A549 treated with DMSO at 1 μM for 4 hours (cell line): ENCODE measurements around the gene LDLRAP1. TPM values are rescaled to one million over a fixed set of nuclear protein-coding genes. Genes with fewer than 3 reads are reported as not detected.

Experiments
- total RNA-seq: library from RNA; stranded (reverse); fragments of 200-300 nt; extraction: Qiagen RNA extraction; gene quantifications from 5 replicates; pipeline ENCODE4 v1.2.3, GENCODE V29; 2022; ENCODE audit warnings: low read depth

LDLRAP1 gene
- 6.9 to 12.8 TPM (median 9.6 TPM) in 5 replicates for total RNA-seq

GRCh38 chr1:25543425-25544242, at the start of gene LDLRAP1:
Gene LDLRAP1 (plus strand): TSS chr1:25543606. CDS start chr1:25543699, 93 bp downstream.

GRCh38 chr1:25616095-25616986, 72.9 kb downstream of the LDLRAP1 start, which contains the start of gene MAN1C1:
Gene MAN1C1 (plus strand): TSS chr1:25616791. CDS start chr1:25617798, 1,007 bp downstream.

Other genes with a start within 250 kb of the LDLRAP1 start
- gene TMEM50A, start 205.3 kb upstream of the LDLRAP1 start, total RNA-seq: 70.9 to 85.9 TPM (median 75.2 TPM) in 5 replicates
- 0.09 to 0.19 TPM (median 0.13 TPM) in 3 of 5 replicates, not detected in the others for gene RHCE, start 122.8 kb upstream of the LDLRAP1 start, total RNA-seq
- gene MACO1, start 112.7 kb upstream of the LDLRAP1 start, total RNA-seq: 8.6 to 11.1 TPM (median 10.3 TPM) in 5 replicates
- 0.21 to 0.30 TPM (median 0.24 TPM) in 5 replicates for gene MAN1C1, start 73.2 kb downstream of the LDLRAP1 start, total RNA-seq